Body of pancreas (tissue), 4 donors: ENCODE results near the gene ESRRB. TPM values are rescaled to one million over a fixed set of nuclear protein-coding genes. Genes with fewer than 3 reads are reported as not detected.

Experiments
- ATAC-seq: fragments of 150-250 bp; one replicate; pipeline ENCODE4 v1.9.1; 2016
- DNase-seq, 4 donors: peaks; one replicate each; pipeline ENCODE4 v3.0.0-alpha.2; 2019
- H3K27ac ChIP-seq, 4 donors: fragments of 200-600 bp; sonication (generic); 1 replicate in 3 of 4; 2 replicates in 1 of 4; pipeline versions ENCODE4 v1.5.1 to v1.6.1; 2016 to 2019; ENCODE audit warnings: mild to moderate bottlenecking in 1 of 4, mixed read lengths in 1 of 4, moderate library complexity in 1 of 4
- H3K27me3 ChIP-seq, 2 donors: fragments of 200-600 bp; sonication (generic); one replicate each; pipeline ENCODE4 v1.6.0; 2016; ENCODE audit warnings: mild to moderate bottlenecking in 1 of 2
- H3K36me3 ChIP-seq, 2 donors: fragments of 200-600 bp; sonication (generic); replicated peaks in 1 of 2; 2 replicates each; pipeline ENCODE4 v1.5.1; 2016; ENCODE audit warnings: low read depth in 2 of 2; ENCODE audit not compliant: insufficient read depth in 1 of 2
- H3K4me1 ChIP-seq: fragments of 200-600 bp; sonication (generic); one replicate; pipeline ENCODE4 v1.6.0; 2016
- H3K4me3 ChIP-seq, 2 donors: fragments of 200-600 bp; sonication (generic); 1 replicate in 1 of 2; 2 replicates in 1 of 2; pipeline ENCODE4 v1.5.1; 2016 to 2019
- H3K9me3 ChIP-seq, 3 donors: fragments of 200-600 bp; sonication (generic); 1 replicate in 2 of 3; 2 replicates in 1 of 3; pipeline ENCODE4 v1.5.1; 2016
- POLR2A ChIP-seq, 3 donors: fragments of 450-650 bp; IDR thresholded peaks; one replicate each; pipeline ENCODE4 v1.6.1; 2016; ENCODE audit warnings: antibody characterized with exemption in 3 of 3, mild to moderate bottlenecking in 2 of 3
- WGBS, 2 donors: methylation state at CpG; one replicate each; pipeline ENCODE4 v1.1.5; 2017; 5-methylcytosine and 5-hydroxymethylcytosine counted together
- intact Hi-C: fragments of 100-400 bp; cut with DNase I; formaldehyde crosslinking; loops from one replicate; pipeline ENCODE4 v1.15.1; 2023
- total RNA-seq, 2 donors: library from RNA; depleted of rRNA; stranded (reverse); fragments of >200 nt; gene quantifications; one replicate each; pipeline ENCODE4 v1.1.0, GENCODE V29; 2016
- TF ChIP-seq, protein P1 (sequence below), 7 experiments: fragments of 450-650 bp in 4 of 7; fragments of 200-600 bp in 3 of 7; sonication (generic) in 3 of 7; IDR thresholded peaks; one replicate each; pipeline ENCODE4 v1.5.1; 2016 to 2019; ENCODE audit warnings: antibody characterized with exemption in 7 of 7

The ESRRB gene
- total RNA-seq, 2 donors from 2014 or later = not detected

- Histone ChIP-seq H3K9me3 (no peaks in the 10 kb centered on the region), H3K4me3 (no peak overlapping the region), H3K36me3 (no peaks in the 10 kb centered on the region), H3K27me3 (no peaks in the 10 kb centered on the region), H3K27ac (no peak overlapping the region), H3K4me1 (no peaks in the 10 kb centered on the region)
- WGBS, 2 donors = 69 to 87% methylated on average over 7 to 19 of the region's 19 CpGs
- TF ChIP-seq POLR2A (IDR thresholded peaks at IDR 0.05) = no peak
- TF ChIP-seq, protein P1, sequence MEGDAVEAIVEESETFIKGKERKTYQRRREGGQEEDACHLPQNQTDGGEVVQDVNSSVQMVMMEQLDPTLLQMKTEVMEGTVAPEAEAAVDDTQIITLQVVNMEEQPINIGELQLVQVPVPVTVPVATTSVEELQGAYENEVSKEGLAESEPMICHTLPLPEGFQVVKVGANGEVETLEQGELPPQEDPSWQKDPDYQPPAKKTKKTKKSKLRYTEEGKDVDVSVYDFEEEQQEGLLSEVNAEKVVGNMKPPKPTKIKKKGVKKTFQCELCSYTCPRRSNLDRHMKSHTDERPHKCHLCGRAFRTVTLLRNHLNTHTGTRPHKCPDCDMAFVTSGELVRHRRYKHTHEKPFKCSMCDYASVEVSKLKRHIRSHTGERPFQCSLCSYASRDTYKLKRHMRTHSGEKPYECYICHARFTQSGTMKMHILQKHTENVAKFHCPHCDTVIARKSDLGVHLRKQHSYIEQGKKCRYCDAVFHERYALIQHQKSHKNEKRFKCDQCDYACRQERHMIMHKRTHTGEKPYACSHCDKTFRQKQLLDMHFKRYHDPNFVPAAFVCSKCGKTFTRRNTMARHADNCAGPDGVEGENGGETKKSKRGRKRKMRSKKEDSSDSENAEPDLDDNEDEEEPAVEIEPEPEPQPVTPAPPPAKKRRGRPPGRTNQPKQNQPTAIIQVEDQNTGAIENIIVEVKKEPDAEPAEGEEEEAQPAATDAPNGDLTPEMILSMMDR (IDR thresholded peaks at IDR 0.05) = no peak
- intact Hi-C loops = no loop called here
- DNase-seq (no peak), ATAC-seq (no peak)
These were observed 121.9 kb downstream of the ESRRB start for GRCh38 chr14:76497550-76498462.

- no peak for ATAC-seq
- intact Hi-C loops = no loop called here
- H3K4me1 ChIP-seq = no peaks in the 10 kb centered on the region
- H3K27me3 ChIP-seq = no peaks in the 10 kb centered on the region
- WGBS, 2 donors = 73 to 78% methylated on average over 6 to 9 of the region's 13 CpGs
- DNase-seq = no peak
- H3K9me3 ChIP-seq = no peaks in the 10 kb centered on the region
- no peaks in the 10 kb centered on the region for H3K36me3 ChIP-seq
- TF ChIP-seq, protein P1 (IDR thresholded peaks at IDR 0.05) = no peak
- no peak for TF ChIP-seq POLR2A (IDR thresholded peaks at IDR 0.05)
- H3K4me3 ChIP-seq = no peak overlapping the region
- no peak overlapping the region for H3K27ac ChIP-seq
These were observed 122.6 kb downstream of the ESRRB start for GRCh38 chr14:76498463-76498935.

GRCh38 chr14:76498976-76499375 is 123.0 kb downstream of the ESRRB start:
- DNase-seq (no peak), ATAC-seq (no peak)
- H3K36me3 ChIP-seq = no peaks in the 10 kb centered on the region
- intact Hi-C loops = no loop called here
- no peaks in the 10 kb centered on the region for H3K9me3 ChIP-seq
- H3K27ac ChIP-seq = no peak overlapping the region
- H3K27me3 ChIP-seq = no peaks in the 10 kb centered on the region
- TF ChIP-seq, protein P1 (IDR thresholded peaks at IDR 0.05) = no peak
- no peak for TF ChIP-seq POLR2A (IDR thresholded peaks at IDR 0.05)
- H3K4me3 ChIP-seq = no peak overlapping the region
- WGBS, 2 donors = 78 to 83% methylated on average over 8 to 10 of the region's 12 CpGs
- no peaks in the 10 kb centered on the region for H3K4me1 ChIP-seq

- intact Hi-C loops = no loop called here
- Histone ChIP-seq H3K27ac (no peak overlapping the region), H3K9me3 (no peaks in the 10 kb centered on the region), H3K4me1 (no peaks in the 10 kb centered on the region), H3K27me3 (no peaks in the 10 kb centered on the region), H3K36me3 (no peaks in the 10 kb centered on the region), H3K4me3 (no peak overlapping the region)
- ATAC-seq = no peak
- TF ChIP-seq POLR2A (IDR thresholded peaks at IDR 0.05) = no peak
- TF ChIP-seq, protein P1 (IDR thresholded peaks at IDR 0.05) = no peak
- no peak for DNase-seq
- 77 to 84% methylated on average over 6 to 8 of the region's 8 CpGs for WGBS, 2 donors
These were observed 123.5 kb downstream of the ESRRB start for GRCh38 chr14:76499399-76499798.
